Activated CD8-positive, alpha-beta memory T cell treated with anti-CD3 and anti-CD28 coated beads, Interleukin-2, amount 50 U/mL, for 48 hours (primary cell): ENCODE measurements around the gene AJAP1.

Experiments used
- DNase-seq: peaks from one replicate; pipeline ENCODE4 v3.0.0-alpha.2; 2020

The AJAP1 gene

DNA sequence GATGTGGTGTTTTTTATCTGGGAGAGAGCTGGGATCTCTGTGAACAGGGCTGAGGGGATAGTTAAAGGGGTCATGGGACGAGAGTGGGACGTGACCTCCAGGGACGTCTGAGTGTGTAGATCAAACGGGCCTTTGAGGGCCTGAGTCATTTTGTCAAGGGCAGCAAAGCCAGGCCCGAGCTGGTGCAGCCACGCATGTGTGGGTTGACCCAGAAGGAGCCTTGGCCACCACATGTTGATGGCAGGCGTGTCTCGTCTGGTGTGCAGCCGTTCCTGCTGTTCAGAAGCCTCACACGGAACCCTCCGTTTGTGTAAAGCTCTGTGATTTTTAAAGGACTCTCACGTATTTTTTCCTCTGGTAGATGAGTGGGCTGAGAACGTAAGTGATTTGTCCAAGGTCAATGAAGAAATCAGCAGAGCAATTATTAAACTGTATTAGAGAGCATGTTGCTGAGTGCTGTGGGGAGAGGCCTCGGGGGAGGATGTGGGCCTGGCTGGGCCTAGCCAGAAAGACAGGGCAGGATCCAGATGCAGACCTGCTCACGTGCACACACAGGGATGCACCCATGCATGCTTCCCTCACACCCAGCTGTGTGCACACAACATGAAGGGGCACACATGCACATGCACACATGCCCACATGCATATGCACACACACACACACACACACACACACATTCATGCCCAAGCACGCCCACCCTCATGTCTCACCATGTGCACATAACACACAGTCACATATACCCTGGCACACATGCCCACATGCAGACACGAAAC, 89.8 kb downstream of the AJAP1 start:
- DNase-seq: no peak

DNA sequence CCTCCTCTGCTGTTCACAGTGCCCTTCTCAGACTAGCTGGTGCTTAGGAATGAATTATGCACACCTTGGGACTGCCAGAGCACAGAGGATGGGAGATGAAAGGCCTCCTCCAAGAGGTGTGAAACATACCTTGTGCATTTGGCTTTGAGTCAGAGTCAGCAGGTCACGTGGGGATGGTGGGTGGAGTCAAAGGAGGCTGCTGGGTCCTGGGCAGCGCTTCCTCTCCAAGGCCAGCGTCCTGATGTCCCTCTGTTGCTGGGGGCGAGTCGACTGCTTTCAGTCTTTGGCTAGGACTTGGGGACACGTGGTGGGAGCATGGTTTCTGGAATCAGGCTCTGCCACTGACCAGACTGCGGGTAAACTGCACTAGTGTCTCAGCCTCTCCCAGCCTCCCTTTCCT, 91.2 kb downstream of the AJAP1 start:
- no peak for DNase-seq

DNA sequence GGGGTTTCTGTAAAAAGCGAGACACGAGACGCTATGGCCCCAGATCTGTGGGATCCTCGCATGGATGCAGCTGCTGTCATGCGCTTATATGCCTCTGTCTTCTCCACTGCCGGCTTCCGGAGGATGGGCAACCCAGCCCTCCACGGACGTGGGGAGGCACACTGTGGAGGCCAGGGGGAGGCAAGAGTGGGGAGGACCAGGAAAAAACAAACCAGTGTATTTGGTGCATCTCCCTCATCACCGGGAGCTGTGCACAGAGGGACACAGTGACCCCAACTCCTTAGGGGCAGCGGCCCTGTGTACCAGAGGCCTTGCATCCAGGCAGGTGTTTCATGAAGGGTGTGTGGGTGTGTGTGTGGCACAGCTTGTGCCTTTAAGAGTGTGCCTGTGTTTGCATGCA, 95.0 kb downstream of the AJAP1 start:
- no peak for DNase-seq

- DNase-seq: no peak
Measured at GRCh38 chr1:4750177-4750576, 95.8 kb downstream of the AJAP1 start.

GRCh38 chr1:4752059-4752458, 97.7 kb downstream of the AJAP1 start:
- no peak for DNase-seq

DNA sequence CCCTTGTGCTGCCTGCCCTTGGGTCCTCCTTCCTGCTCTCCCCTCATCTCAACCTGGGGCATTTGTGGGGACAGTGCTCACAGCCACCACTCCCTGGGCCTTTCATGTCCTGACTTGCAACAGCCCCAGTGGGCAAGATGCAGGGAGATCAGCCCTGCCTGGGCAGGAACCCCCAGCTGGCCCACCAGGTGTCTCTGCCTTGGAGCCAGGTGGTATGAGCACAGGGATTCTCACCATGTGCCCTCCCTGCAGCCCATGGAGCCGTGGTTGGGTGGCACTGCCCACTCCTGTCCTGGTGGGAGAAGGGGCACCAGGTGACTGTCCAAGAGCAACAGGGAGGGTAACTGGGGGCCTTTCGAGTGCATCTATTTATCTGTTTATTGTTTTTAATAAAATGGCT, 100.4 kb downstream of the AJAP1 start:
- no peak for DNase-seq

- DNase-seq: no peak
Measured at GRCh38 chr1:4755301-4755845, 101.0 kb downstream of the AJAP1 start.

- DNase-seq: no peak
Measured at GRCh38 chr1:4755864-4756504, 101.6 kb downstream of the AJAP1 start.

DNA sequence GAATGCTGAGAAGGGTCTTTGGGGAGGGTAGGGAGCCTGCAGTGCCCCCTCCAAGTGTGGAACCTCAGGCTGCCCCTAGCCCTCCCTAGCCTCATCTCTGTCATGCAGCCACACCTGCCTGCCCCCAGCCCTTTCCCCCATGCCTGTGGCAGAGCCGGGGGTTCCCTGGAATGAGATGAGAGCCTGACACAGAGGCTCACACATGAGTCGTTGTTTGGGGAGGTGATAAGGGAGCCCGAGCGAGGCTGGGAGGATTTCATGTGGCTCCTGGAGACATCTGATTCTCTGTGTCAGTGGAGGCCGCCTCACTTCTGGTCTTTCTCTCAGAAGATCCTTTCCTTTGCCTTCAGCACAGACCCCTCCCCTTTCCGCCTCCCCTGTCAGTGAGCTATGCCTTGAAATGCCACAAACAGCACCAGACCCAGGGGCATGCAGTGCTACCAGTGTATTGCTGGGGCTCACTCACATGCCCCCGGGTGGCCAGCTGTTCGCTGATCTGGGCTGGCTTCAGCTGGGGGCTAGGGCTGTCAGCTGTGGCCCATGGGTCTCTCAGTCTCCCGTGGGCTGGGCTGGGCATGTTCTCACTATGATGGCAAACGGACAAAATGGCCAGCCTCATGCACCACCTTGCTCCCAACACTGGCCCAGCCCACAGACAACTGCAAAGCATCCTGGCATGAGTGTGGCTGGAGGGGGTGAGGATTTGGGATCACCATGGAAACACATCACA, 102.6 kb downstream of the AJAP1 start:
- DNase-seq: no peak

GRCh38 chr1:4759671-4760070, 105.3 kb downstream of the AJAP1 start:
- DNase-seq: no peak

GRCh38 chr1:4760088-4760487, 105.7 kb downstream of the AJAP1 start:
- DNase-seq: no peak

DNA sequence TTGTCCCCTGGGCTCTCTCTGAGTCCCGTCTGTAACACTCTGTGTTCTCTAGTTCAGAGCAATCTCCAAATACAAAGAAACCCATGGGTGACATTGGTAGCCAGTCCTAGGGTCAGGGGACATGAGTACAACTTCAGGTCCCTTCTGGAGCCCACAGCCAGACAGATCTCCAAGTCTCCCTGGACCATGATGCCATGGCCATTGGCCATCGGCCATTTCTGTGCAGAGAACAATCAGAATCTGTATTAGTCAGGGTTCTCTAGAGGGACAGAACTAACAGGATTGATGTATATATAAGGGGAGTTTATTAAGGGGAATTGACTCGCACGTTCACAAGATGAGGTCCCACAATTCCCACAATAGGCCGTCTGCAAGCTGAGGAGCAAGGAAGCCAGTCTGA, 106.9 kb downstream of the AJAP1 start:
- DNase-seq: no peak

- DNase-seq: no peak
Measured at GRCh38 chr1:4762146-4762545, 107.7 kb downstream of the AJAP1 start.

DNA sequence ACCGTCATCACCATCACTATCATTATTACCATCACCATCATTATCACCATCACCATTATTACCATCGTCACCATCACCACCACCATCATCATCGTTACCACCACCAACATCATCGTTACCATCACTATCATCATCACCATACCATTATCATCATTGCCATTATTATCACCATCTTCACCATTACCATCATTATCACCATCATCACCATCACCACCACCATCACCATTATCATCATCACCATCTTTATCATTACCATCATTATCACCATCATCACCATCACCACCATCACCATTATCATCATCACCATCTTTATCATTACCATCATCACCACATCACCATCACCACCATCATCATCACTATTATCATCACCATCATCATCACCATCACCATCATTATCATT, 112.9 kb downstream of the AJAP1 start:
- no peak for DNase-seq

DNA sequence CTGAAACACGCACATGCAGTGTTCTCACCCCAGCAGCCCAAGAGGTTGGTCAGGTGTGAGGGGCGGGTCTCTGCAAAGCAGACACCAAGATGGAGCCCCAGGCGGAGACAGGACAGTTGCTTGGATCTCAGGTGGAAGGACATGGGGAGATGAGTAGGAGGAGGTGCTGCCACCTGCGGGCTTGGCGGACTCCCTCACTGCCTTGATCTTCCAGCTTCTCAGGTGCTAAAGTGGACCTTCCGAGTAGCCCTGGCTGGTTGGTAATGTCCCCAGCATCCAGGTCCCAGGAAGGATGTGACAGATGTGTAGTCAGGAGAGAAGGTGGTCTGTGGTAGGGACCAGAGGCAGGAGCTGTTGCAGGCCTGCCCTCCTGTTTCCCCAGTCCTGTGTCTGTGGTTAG, 114.1 kb downstream of the AJAP1 start:
- no peak for DNase-seq

GRCh38 chr1:4769516-4770280, 115.3 kb downstream of the AJAP1 start:
- no peak for DNase-seq

DNA sequence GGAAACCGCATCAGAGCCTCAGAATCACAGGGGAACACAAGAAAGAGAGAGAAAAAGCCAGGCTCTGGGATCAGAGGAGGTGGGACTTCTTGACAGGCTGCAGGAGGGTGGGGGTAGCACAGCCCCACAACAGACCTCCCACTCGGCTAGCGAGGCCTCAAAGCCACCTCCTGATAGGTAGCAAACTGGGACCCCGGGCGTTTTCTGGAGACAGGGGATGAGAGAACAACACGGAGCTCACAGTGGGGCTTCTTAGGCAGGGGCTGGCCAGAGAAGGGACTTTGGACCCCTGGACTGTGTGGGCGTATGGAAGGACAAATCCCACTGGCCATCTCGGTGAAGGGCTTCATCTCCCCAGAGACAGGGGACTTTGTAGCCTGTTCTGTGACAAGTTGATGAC, 116.3 kb downstream of the AJAP1 start:
- DNase-seq: no peak

GRCh38 chr1:4771267-4771666, 116.9 kb downstream of the AJAP1 start:
- DNase-seq: no peak

DNA sequence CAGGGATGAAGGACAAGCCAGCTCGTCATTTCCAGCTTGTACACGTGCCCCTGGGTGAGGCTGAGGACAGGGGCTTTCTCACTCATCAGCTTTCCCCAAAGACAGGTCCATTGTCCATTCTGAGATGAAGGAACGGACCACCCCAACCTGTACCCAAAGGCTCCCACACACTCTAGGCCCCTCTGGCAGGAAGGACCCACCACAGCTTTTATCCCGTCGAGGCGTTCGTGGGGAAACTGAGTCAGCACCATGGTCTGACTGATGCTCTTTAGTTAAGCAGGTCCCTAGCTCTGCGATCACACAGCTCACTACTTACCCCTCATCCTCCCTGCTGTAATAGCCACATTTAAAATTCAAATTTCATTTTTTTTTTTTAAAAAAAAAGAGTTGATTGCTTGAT, 117.3 kb downstream of the AJAP1 start:
- DNase-seq: no peak

DNA sequence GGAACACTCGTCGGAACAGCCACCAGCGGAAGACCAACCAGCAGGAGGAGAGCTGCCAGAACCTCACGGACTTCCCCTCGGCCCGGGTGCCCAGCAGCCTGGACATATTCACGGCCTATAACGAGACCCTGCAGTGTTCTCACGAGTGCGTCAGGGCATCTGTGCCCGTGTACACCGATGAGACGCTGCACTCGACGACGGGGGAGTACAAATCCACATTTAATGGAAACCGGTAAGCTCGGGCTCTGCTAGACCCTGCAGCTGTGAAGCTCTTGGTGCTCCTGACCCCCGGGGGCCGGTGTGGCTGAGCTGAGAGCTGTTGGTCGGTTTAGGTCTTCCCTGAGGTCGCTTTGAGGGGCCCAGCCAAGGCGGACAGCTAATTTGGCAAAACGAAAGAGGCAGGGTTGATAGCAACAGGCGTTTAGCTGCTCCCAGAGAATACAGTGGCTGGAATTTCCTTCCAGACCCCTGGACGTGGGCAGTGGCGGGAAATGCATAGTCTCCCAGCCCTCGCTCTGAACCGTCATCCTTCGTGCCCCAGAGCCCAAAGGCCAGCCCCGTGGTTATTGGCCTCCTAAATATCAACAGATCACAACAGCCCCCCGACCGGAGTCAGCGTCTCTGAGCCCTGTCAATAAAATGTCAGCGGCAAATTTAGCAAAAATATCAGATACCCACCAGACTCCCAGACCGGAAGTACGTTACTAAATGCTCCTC, 118.0 kb downstream of the AJAP1 start:
- no peak for DNase-seq

DNA sequence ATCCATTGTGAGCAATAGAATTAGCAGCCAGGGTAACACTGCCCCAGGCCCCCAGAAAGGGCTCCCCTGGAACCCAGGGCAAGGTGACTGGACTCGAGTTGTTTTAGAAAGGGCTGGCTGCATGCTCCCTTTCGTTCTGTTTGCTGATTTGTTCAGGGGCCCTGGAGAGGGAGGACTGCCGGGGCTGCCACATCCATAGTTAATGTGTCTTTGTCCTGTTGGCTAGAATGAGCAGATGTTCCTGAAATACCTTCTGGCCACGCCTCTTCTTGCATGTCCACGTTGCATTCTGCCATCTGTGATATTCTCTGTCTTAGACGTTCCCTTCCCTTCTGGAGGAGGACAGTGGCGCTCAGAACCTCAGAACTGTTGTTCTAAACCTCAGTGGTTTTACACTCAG, 118.8 kb downstream of the AJAP1 start:
- no peak for DNase-seq

DNA sequence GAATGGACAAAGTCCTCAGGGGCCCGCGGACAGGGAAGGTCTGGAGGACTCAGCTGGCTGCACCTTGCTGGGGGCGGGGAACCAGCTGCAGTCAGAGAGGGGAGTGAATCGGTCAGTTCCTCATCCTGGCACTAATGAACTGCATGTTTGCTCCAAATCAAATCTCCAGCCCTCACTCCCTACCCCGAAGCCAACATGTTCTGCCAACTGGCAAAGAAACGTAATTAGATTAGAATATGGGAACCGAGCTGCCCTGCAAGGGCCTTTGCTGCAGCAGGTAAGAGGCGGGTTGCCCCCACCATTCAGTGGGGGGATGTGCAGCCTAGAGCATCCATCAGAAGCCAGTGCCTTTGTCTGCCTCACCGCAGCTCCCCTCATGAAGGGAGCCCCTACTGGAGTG, 121.1 kb downstream of the AJAP1 start:
- no peak for DNase-seq
